GM18505 (cell line): ENCODE measurements around the gene CDH4.

Experiments used
- ATAC-seq: cut with Tn5 transposase; IDR thresholded peaks from one replicate; pipeline ENCODE4 v1.9.1; 2021; ENCODE audit not compliant: unreplicated experiment
- POLR2A ChIP-seq: IDR thresholded peaks from 4 replicates; pipeline ENCODE4 v1.6.1; 2011; ENCODE audit warnings: borderline replicate concordance; ENCODE audit not compliant: insufficient read depth, insufficient read length; ENCODE audit errors: extremely low read depth

Gene CDH4

GRCh38 chr20:61765081-61765870 lies 513.2 kb downstream of the CDH4 start:
- no peak for ATAC-seq
- no peak for TF ChIP-seq POLR2A

- no peak for ATAC-seq
- no peak for TF ChIP-seq POLR2A
Measured at GRCh38 chr20:61765871-61766654, 514.0 kb downstream of the CDH4 start.

DNA sequence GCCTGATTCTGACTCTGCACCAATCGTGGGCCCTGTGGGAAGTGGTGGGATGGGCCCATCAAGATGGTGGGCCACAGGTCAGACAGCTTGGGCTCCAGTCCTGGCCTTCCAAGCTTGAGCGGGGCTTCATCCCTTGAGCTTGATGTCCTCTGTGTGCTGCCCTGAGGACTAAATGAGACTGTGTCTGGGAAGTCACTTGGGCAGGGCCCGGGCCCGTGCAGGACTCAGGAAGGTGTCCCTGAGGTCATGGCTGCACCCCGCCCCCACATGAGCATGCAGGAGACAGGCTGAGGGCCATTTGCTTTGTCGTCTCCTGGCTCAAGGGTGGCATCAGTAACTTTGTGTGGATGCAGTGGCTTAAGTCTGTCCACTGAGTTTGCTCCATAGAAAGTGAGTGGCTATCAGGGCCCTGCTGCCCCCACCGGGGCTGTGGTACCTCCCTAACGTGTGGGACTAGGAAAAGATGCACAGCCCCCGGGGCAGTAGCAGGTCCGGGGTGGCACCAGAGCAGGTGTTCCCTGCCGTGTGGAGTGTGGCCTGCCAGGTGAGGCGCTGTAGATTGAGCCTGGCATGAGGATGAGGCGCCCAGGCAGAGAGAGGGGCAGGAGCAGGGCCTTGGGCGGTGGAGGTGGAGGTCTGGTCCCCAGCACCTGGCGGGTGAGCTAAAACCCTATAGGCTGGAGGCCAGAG lies 515.0 kb downstream of the CDH4 start:
- ATAC-seq: no peak

GRCh38 chr20:61767761-61768494 lies 515.9 kb downstream of the CDH4 start:
- no peak for ATAC-seq

More for the DNA sequence above, 515.0 kb downstream of the CDH4 start:
- TF ChIP-seq POLR2A: no peak

DNA sequence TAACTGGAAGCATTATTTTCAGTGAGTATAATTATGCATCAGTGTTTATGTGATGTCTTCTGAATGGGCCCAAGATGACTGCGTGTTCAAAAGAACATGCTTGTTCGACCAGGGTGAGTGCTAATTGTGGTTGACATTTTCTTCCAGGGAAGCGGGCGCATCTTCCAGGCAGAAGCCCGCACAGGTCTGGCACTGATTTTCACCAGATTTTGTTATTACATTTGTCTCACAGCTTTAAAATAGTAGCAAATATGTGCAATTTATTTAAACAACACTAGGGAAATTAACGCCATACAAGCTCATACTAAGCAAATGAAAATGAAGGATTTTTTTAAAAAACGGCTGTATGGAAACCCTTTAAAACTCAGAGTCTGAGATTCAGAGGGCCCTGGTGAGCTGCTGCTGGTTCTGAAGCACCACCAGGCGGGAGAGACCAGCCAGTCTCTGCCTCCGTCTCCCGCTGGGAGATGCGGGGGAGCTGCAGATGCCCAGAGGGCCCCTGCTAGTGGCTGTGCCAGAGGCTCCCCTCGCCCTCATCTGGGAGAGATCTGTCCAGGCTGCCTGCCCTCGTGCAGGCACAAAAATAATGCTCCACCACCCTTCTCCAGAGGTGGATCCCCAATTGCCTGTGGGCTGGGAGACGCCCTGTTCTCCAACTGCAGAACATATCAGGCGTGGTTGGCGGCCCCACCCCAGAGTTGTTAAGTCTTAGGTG lies 516.7 kb downstream of the CDH4 start:
- TF ChIP-seq POLR2A: no peak
- no peak for ATAC-seq

More at GRCh38 chr20:61767761-61768494, 515.9 kb downstream of the CDH4 start:
- no peak for TF ChIP-seq POLR2A

GRCh38 chr20:61769286-61769832 lies 517.3 kb downstream of the CDH4 start:
- TF ChIP-seq POLR2A: no peak
- no peak for ATAC-seq

- no peak for ATAC-seq
- no peak for TF ChIP-seq POLR2A
Measured at GRCh38 chr20:61770113-61770585, 518.1 kb downstream of the CDH4 start.

- no peak for ATAC-seq
- TF ChIP-seq POLR2A: no peak
Measured at GRCh38 chr20:61771805-61772350, 519.8 kb downstream of the CDH4 start.

DNA sequence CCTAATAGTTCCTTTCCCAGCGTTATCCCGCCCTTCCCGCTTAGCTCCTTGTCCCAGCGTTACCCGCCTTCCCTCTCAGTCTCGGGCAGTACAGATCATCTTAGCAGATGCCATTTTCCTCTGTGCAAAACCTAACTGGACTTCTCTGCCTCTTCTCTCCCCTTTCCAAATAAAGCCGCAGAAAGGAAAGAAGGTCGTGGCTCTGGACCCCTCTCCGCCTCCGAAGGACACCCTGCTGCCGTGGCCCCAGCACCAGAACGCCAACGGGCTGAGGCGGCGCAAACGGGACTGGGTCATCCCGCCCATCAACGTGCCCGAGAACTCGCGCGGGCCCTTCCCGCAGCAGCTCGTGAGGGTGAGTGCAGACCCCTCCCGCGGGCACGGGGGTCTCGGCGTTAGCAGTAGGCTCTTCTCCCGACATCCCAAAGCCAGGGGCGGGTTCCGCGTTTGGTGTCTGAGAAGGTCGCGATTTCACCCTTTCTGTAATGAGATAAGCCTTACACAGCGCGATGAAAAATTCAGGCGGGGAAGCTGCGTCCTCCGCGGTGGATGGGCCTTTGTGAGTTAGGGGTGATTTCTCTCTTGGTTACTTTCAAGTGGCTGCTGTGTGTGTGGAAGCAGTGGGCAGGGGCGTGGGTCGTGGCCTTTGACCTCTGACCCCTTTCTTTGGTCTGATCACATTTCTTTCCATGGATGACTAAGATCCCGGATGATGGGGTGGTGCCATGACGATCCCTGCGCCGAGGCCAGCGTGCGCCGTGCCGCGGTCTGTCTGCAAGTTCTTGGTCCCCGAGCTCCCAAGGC lies 521.0 kb downstream of the CDH4 start:
- no peak for ATAC-seq
- TF ChIP-seq POLR2A: no peak

DNA sequence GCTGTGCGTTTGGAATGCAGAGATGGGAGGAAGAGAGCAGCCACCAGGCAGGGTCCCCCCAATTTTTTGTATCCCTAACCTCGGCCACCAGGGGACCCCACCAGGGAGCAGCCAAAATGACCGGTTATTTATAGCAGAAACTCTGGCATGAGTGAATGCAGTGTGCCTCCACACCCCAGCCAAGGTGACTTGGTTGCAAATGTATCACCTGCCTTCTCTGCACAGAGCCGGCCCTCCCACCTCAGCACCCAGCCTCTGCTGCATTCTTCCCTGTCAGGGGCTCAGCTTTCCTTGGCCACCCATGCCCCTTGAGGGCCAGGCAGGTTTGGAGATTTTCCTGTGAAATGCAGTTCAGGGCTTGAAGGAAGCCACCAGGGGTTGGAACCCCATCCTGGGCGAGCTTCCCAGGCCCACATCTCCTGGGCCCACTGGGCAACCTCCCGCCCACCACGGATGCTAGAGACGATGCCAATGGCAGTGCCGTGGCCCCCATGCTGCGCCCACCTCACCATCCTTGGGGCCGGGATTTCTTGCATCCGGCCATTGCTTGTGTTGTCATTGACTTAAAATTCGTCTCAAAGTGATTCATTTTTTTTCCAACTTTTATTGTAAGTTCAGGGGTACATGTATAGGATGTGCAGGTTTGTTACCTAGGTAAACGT lies 522.0 kb downstream of the CDH4 start:
- no peak for ATAC-seq
- no peak for TF ChIP-seq POLR2A
